Endothelial cell of umbilical vein (primary cell): ENCODE data around the gene ZHX3. TPM values are rescaled to one million over a fixed set of nuclear protein-coding genes. Genes with fewer than 3 reads are reported as not detected.

Experiments used
- BruUV-seq: library from RNA; stranded (reverse); fragments of 400-500 nt; replicated peaks from 2 replicates; lab custom pipeline; 2021; lab: Mats Ljungman, UMichigan
- CTCF ChIA-PET: fragments of 300-600, 350-600 bp; sonication (Branson Sonifier 250); formaldehyde crosslinking; loops from one replicate; lab custom pipeline; 2021; ENCODE audit warnings: antibody characterized with exemption, inconsistent platforms; lab: Charles Lee
- POLR2A ChIA-PET: fragments of 300-600, 350-600 bp; sonication (Branson Sonifier 250); formaldehyde crosslinking; loops from one replicate; lab custom pipeline; 2021; ENCODE audit warnings: antibody characterized with exemption, inconsistent platforms; lab: Charles Lee
- DNase-seq: peaks from one replicate; pipeline ENCODE4 v3.0.0-alpha.2; 2011; ENCODE audit warnings: low read depth, low spot score
- FAIRE-seq: peaks from 2 replicates; lab custom pipeline; 2011; peaks lifted over from hg19 to GRCh38; lab: Jason Lieb, UNC
- H2AFZ ChIP-seq: 2 replicates; pipeline ENCODE4 v1.6.0; 2012; ENCODE audit warnings: low read depth, low read length, control low read depth, inconsistent platforms
- H3K27ac ChIP-seq: 2 replicates; pipeline ENCODE4 v1.5.1; 2011; ENCODE audit warnings: low read depth, mild to moderate bottlenecking, control low read depth, low read length, moderate library complexity; ENCODE audit not compliant: insufficient read depth
- H3K27me3 ChIP-seq, 2 experiments: 2 replicates each; pipeline versions ENCODE4 v1.6.0 to v1.6.1; 2011; ENCODE audit warnings: low read length in 2 of 2, mixed read lengths in 1 of 2; ENCODE audit not compliant: control insufficient read depth in 2 of 2, insufficient read depth in 2 of 2
- H3K36me3 ChIP-seq, 2 experiments: 2 replicates in 1 of 2; 3 replicates in 1 of 2; pipeline ENCODE4 v1.5.1; 2011; ENCODE audit warnings: low read length in 2 of 2, mild to moderate bottlenecking in 1 of 2, moderate library complexity in 1 of 2; ENCODE audit not compliant: control insufficient read depth in 2 of 2, insufficient read depth in 2 of 2; ENCODE audit errors: extremely low read depth in 1 of 2
- H3K4me1 ChIP-seq: 3 replicates; pipeline ENCODE4 v1.5.1; 2011; ENCODE audit warnings: mild to moderate bottlenecking, low read length; ENCODE audit not compliant: control insufficient read depth, insufficient read depth; ENCODE audit errors: extremely low read depth
- H3K4me2 ChIP-seq: 2 replicates; pipeline ENCODE4 v1.6.1; 2011; ENCODE audit warnings: low read length, control low read depth, mixed read lengths; ENCODE audit not compliant: insufficient read depth
- H3K4me3 ChIP-seq, 3 experiments: fragments of 200-600 bp in 1 of 3; sonication (generic), shearing (Covaris generic) in 1 of 3; replicated peaks in 1 of 3; 2 replicates each; pipeline ENCODE4 v1.5.1; 2011 to 2016; ENCODE audit warnings: control low read depth in 3 of 3, low read length in 3 of 3, mild to moderate bottlenecking in 2 of 3, inconsistent platforms in 1 of 3, low read depth in 1 of 3, moderate library complexity in 1 of 3; ENCODE audit not compliant: insufficient read depth in 1 of 3
- H3K79me2 ChIP-seq: 2 replicates; pipeline ENCODE4 v1.6.0; 2012; ENCODE audit warnings: low read length, inconsistent platforms; ENCODE audit not compliant: control insufficient read depth, insufficient read depth
- H3K9ac ChIP-seq: replicated peaks from 2 replicates; pipeline ENCODE3; 2011; ENCODE audit warnings: low read length, control low read depth; ENCODE audit not compliant: insufficient read depth; ENCODE audit errors: extremely low read depth
- H3K9me1 ChIP-seq: replicated peaks from 3 replicates; pipeline ENCODE4 v1.6.0; 2011; ENCODE audit warnings: mild to moderate bottlenecking, low read length; ENCODE audit not compliant: control insufficient read depth, insufficient read depth; ENCODE audit errors: extremely low read depth
- H3K9me3 ChIP-seq: replicated peaks from 2 replicates; pipeline ENCODE4 v1.5.1; 2012; ENCODE audit warnings: low read length, inconsistent platforms; ENCODE audit not compliant: control insufficient read depth, insufficient read depth
- H4K20me1 ChIP-seq: replicated peaks from 2 replicates; pipeline ENCODE3; 2011; ENCODE audit warnings: mild to moderate bottlenecking, low read length; ENCODE audit not compliant: control insufficient read depth, insufficient read depth; ENCODE audit errors: extremely low read depth
- EZH2 ChIP-seq: IDR thresholded peaks from 2 replicates; pipeline ENCODE4 v1.6.1; 2012; ENCODE audit warnings: borderline replicate concordance, low read depth, mild to moderate bottlenecking, moderate library complexity, low read length, inconsistent platforms; ENCODE audit not compliant: severe bottlenecking
- FOS ChIP-seq: IDR thresholded peaks from 2 replicates; pipeline ENCODE4 v1.6.1; 2011; ENCODE audit warnings: mild to moderate bottlenecking, low read length, moderate library complexity, borderline replicate concordance; ENCODE audit not compliant: insufficient read depth
- GATA2 ChIP-seq: IDR thresholded peaks from 2 replicates; pipeline ENCODE4 v1.7.0; 2011; ENCODE audit warnings: low read depth, mild to moderate bottlenecking, moderate library complexity, mixed read lengths, low read length; ENCODE audit not compliant: insufficient read length, insufficient read depth
- JUN ChIP-seq: IDR thresholded peaks from 2 replicates; pipeline ENCODE4 v1.6.1; 2011; ENCODE audit warnings: borderline replicate concordance, low read depth; ENCODE audit not compliant: insufficient read length, insufficient read depth
- MYC ChIP-seq: IDR thresholded peaks from one replicate; pipeline ENCODE4 v1.6.1; 2011; ENCODE audit warnings: mild to moderate bottlenecking, low read depth, low read length
- POLR2A ChIP-seq: IDR thresholded peaks from 2 replicates; pipeline ENCODE4 v1.6.1; 2012; ENCODE audit warnings: low read depth, mild to moderate bottlenecking, control low read depth, low read length
- POLR2AphosphoS5 ChIP-seq: IDR thresholded peaks from 2 replicates; pipeline ENCODE4 v1.6.1; 2012; ENCODE audit warnings: low read depth, mild to moderate bottlenecking, control low read depth, low read length, moderate library complexity; ENCODE audit not compliant: insufficient read depth
- dilution Hi-C: fragments of 300-500 bp; cut with MboI; formaldehyde crosslinking; loops from one replicate; pipeline ENCODE4 v1.15.0; 2019; ENCODE audit warnings: low sequenced_read_pairs; ENCODE audit not compliant: extremely low pct_ligation_motif_present
- intact Hi-C: fragments of 100-400 bp; cut with micrococcal nuclease; formaldehyde crosslinking; loops from one replicate; pipeline ENCODE4 v1.10.0; 2022
- polyA plus RNA-seq, 4 experiments: library from polyadenylated mRNA; depleted of rRNA in 3 of 4; stranded (reverse) in 3 of 4; unstranded in 1 of 4; fragments of >200 nt; gene quantifications; 2 replicates each; pipeline versions ENCODE4 v1.2.1 to v1.2.3, GENCODE V29; 2011 to 2012; ENCODE audit warnings: missing spikeins in 1 of 4
- total RNA-seq: library from RNA; stranded (reverse); gene quantifications from 2 replicates; pipeline ENCODE4 v1.2.3, GENCODE V29; 2021
- TF ChIP-seq, protein P1 (sequence below), 2 donors: IDR thresholded peaks; 1 replicate in 1 of 2; 2 replicates in 1 of 2; pipeline ENCODE4 v1.5.1; 2011; ENCODE audit warnings: low read length in 2 of 2, mild to moderate bottlenecking in 2 of 2, moderate library complexity in 2 of 2, control low read depth in 1 of 2, inconsistent platforms in 1 of 2, low read depth in 1 of 2; ENCODE audit not compliant: insufficient read depth in 1 of 2; ENCODE audit errors: extremely low read depth in 1 of 2
- TF ChIP-seq, protein P2 (sequence below): IDR thresholded peaks from 2 replicates; pipeline ENCODE4 v1.6.1; 2011; ENCODE audit not compliant: insufficient read depth, insufficient read length

The ZHX3 gene
- total and polyA plus RNA-seq, 2 donors (not counting 3 experiments of a cell fraction or from before 2014, with no cell fraction given), result 7.4 to 17.8 TPM

DNA sequence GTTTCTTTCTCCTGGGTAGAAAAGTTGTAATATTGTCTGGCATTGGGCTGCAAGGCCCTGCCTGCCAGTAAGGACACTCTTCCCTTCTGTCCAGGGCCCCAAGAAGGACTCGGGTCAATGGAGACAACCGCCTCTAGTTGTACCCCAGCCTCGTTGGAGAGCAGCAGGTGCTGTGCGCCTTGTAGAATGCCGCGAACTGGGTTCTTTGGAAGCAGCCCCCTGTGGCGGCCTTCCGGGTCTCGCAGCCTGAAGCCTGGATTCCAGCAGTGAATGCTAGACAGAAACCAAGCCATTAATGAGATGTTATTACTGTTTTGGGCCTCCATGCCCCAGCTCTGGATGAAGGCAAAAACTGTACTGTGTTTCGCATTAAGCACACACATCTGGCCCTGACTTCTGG, 143.2 kb downstream of the ZHX3 start:
- CTCF ChIA-PET, result interaction anchor here (4.3 to 7.0 kb wide), 2 partner anchors 59 to 166 kb away, joined by 117 to 295 read pairs; partner anchors contain the start of gene LPIN3
- no peak for FAIRE-seq
- H3K79me2 ChIP-seq, result no peaks in the 10 kb centered on the region
- peaks cover 7% of the 10 kb centered on the region for H3K4me1 ChIP-seq
- no peaks in the 10 kb centered on the region for H4K20me1 ChIP-seq
- intact Hi-C loops, result no loop called here
- no peak overlapping the region for H3K4me3 ChIP-seq
- peaks cover 18 to 61% of the 10 kb centered on the region in 2 experiments for H3K36me3 ChIP-seq
- H3K27ac ChIP-seq, result no peak overlapping the region
- dilution Hi-C loops, result no loop called here
- H3K9ac ChIP-seq, result no peak overlapping the region
- H3K9me1 ChIP-seq, result no peaks in the 10 kb centered on the region
- no peak for DNase-seq
- no peaks in the 10 kb centered on the region for H3K9me3 ChIP-seq
- H3K4me2 ChIP-seq, result no peak overlapping the region
- TF ChIP-seq FOS, result no peak
- TF ChIP-seq JUN, result no peak
- TF ChIP-seq GATA2, result no peak
- no peak for TF ChIP-seq EZH2
- TF ChIP-seq, protein P1, sequence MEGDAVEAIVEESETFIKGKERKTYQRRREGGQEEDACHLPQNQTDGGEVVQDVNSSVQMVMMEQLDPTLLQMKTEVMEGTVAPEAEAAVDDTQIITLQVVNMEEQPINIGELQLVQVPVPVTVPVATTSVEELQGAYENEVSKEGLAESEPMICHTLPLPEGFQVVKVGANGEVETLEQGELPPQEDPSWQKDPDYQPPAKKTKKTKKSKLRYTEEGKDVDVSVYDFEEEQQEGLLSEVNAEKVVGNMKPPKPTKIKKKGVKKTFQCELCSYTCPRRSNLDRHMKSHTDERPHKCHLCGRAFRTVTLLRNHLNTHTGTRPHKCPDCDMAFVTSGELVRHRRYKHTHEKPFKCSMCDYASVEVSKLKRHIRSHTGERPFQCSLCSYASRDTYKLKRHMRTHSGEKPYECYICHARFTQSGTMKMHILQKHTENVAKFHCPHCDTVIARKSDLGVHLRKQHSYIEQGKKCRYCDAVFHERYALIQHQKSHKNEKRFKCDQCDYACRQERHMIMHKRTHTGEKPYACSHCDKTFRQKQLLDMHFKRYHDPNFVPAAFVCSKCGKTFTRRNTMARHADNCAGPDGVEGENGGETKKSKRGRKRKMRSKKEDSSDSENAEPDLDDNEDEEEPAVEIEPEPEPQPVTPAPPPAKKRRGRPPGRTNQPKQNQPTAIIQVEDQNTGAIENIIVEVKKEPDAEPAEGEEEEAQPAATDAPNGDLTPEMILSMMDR (IDR thresholded peaks at IDR 0.05; ENCODE audit: extremely low read depth in 1 of 2, insufficient read depth in 1 of 2, low read depth in 1 of 2, low read length in 2 of 2), result no peak
- TF ChIP-seq POLR2AphosphoS5, result no peak
- TF ChIP-seq POLR2A, result no peak
- TF ChIP-seq, protein P2, sequence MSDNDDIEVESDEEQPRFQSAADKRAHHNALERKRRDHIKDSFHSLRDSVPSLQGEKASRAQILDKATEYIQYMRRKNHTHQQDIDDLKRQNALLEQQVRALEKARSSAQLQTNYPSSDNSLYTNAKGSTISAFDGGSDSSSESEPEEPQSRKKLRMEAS, result no peak
- TF ChIP-seq MYC, result no peak
- no TSS peak for BruUV-seq
- POLR2A ChIA-PET, result no interaction called here
- no peak overlapping the region for H2AFZ ChIP-seq
- H3K27me3 ChIP-seq, result no peaks in the 10 kb centered on the region
